GM19240 (cell line): Measurements from ENCODE around the gene RPS6KC1.
"Not testable (repeated sequence)": the region's sequence is repeated elsewhere in the genome, so short reads cannot be mapped to it uniquely, and the experiment has no call there.

Source experiments
- DNase-seq: peaks from one replicate; pipeline ENCODE4 v3.0.0; 2011; ENCODE audit warnings: low spot score; ENCODE audit not compliant: insufficient read length

The RPS6KC1 gene

GRCh38 chr1:213051127-213051880 is at the start of gene RPS6KC1:
Gene RPS6KC1, plus strand, starts transcription at chr1:213051241. Its CDS starts 164 bp downstream, at chr1:213051405.
- peak; percentile 69 for DNase-seq

- DNase-seq: no peak
Observed at GRCh38 chr1:213003256-213003655, 47.8 kb upstream of the RPS6KC1 start.

- no peak for DNase-seq
Observed at GRCh38 chr1:213008564-213008963, 42.5 kb upstream of the RPS6KC1 start.

GRCh38 chr1:213014642-213015041 is 36.4 kb upstream of the RPS6KC1 start:
- DNase-seq: no peak

GRCh38 chr1:213015099-213016050 is 35.7 kb upstream of the RPS6KC1 start, which contains the start of gene ANGEL2:
Gene ANGEL2, minus strand, starts transcription at chr1:213015867. Its CDS starts 196 bp downstream, at chr1:213015671.
- peak; percentile 81 for DNase-seq

GRCh38 chr1:213017447-213018273 is 33.4 kb upstream of the RPS6KC1 start:
- no peak for DNase-seq

GRCh38 chr1:213019450-213019849 is 31.6 kb upstream of the RPS6KC1 start:
- DNase-seq: no peak

GRCh38 chr1:213020016-213020415 is 31.0 kb upstream of the RPS6KC1 start:
- DNase-seq: no peak

GRCh38 chr1:213027024-213027423 is 24.0 kb upstream of the RPS6KC1 start:
- DNase-seq: not testable (repeated sequence)

GRCh38 chr1:213032651-213033050 is 18.4 kb upstream of the RPS6KC1 start:
- DNase-seq: no peak

GRCh38 chr1:213034713-213035112 is 16.3 kb upstream of the RPS6KC1 start:
- no peak for DNase-seq

- DNase-seq: no peak
Observed at GRCh38 chr1:213035573-213035972, 15.5 kb upstream of the RPS6KC1 start.

- DNase-seq: no peak
Observed at GRCh38 chr1:213041443-213041842, 9.6 kb upstream of the RPS6KC1 start.

GRCh38 chr1:213045321-213046226 is 5.5 kb upstream of the RPS6KC1 start:
- DNase-seq: not testable (repeated sequence)

GRCh38 chr1:213049232-213049631 is 1.8 kb upstream of the RPS6KC1 start:
- DNase-seq: no peak

- DNase-seq: no peak
Observed at GRCh38 chr1:213050745-213051126, 305 bp upstream of the RPS6KC1 start.

- DNase-seq: no peak
Observed at GRCh38 chr1:213051881-213052202, 801 bp downstream of the RPS6KC1 start.

- no peak for DNase-seq
Observed at GRCh38 chr1:213053455-213053854, 2.4 kb downstream of the RPS6KC1 start.

- no peak for DNase-seq
Observed at GRCh38 chr1:213054142-213054541, 3.1 kb downstream of the RPS6KC1 start.
